MM.1S (cell line): ENCODE results near the gene MPL.

Experiments
- CTCF ChIP-seq: fragments of 300-600 bp; sonication (generic); IDR thresholded peaks from 2 replicates; pipeline ENCODE4 v1.5.1; 2016; ENCODE audit warnings: antibody characterized with exemption, low read length, mixed read lengths
- EZH2 ChIP-seq: fragments of 300-600 bp; sonication (generic); optimal IDR thresholded peaks from 2 replicates; pipeline ENCODE3; 2017; ENCODE audit warnings: low read depth, mild to moderate bottlenecking, antibody characterized with exemption, low read length, mixed read lengths
- EZH2phosphoT487 ChIP-seq: fragments of 300-600 bp; sonication (generic); IDR thresholded peaks from 2 replicates; pipeline ENCODE4 v1.6.1; 2018; ENCODE audit warnings: antibody characterized with exemption, low read length

DNA sequence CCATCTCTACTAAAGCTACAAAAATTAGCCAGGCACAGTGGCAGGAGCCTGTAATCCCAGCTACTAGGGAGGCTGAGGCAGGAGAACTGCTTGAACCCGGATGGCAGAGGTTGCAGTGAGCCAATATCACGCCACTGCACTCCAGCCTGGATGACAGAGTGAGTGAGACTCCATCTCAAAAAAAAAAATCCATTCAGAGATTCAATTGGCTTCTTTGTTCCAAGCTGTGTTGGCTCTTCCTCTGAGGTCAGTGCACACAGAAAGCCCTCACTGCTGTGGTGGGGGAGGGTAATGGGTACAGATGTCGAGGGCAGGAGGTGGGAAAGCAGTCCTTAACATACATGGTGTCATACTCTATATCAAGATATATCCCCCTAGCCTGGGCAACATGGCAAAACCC lies 22.1 kb upstream of the MPL start:
- TF ChIP-seq CTCF (no peak), EZH2 (no peak), EZH2phosphoT487 (no peak)
